Stimulated activated CD4-positive, alpha-beta T cell treated with anti-CD3 and anti-CD28 coated beads, Interleukin-15, amount 100 ng/mL, for 1 hour (primary cell): ENCODE results near the gene PANK4.
"Not testable (repeated sequence)": the region's sequence is repeated elsewhere in the genome, so short reads cannot be mapped to it uniquely, and the experiment has no call there.

Experiments
- DNase-seq, 2 donors: peaks; one replicate each; pipeline ENCODE4 v3.0.0-alpha.2; 2020; ENCODE audit warnings: low read depth in 1 of 2, low spot score in 1 of 2

Gene PANK4

DNA sequence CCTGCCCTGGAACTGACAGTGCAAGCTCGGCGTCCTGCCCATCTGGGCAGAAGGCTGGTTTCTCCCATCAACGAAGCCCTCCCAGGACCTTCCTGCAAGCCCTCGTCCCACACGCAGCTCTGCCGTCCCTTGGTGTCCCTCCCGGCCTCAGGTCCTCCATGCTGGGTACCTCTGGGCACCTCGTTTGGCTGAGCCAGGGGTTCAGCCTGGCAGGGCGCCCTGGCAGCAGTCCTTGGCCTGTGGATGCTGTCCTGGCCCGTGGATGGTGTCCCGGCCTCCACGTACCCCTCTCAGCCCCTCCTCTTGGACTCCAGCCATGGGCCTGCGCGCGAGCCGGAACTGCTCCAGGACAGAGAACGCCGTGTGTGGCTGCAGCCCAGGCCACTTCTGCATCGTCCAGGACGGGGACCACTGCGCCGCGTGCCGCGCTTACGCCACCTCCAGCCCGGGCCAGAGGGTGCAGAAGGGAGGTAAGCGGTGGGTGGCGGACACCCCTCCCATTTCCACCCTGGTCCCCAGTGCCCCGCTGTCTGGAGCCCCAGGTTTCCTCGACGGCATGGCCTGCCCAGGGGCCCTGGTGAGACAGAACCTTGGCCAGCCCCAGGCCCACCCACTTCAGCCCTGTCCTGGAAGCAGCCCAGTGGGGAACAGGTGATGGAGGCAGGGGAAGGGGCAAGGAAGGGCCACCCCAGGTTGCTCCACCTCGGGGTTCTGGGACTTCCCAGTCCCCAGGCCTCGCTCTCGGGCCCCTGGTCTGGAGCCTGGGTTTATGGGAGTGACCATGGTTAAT lies 33.3 kb upstream of the PANK4 start:
- DNase-seq = no peak

DNA sequence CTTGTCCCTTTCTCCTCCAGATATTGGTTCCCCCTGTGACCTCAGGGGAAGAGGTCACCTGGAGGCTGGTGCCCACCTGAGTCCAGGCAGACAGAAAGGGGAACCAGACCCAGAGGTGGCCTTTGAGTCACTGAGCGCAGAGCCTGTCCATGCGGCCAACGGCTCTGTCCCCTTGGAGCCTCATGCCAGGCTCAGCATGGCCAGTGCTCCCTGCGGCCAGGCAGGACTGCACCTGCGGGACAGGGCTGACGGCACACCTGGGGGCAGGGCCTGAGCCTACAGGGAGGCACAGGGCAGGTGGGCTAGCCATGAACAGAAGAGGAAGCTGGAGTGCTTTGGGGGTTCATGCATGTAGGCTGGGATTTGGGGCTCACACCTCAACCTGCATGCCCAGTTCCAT lies 32.5 kb upstream of the PANK4 start:
- DNase-seq = no peak

DNA sequence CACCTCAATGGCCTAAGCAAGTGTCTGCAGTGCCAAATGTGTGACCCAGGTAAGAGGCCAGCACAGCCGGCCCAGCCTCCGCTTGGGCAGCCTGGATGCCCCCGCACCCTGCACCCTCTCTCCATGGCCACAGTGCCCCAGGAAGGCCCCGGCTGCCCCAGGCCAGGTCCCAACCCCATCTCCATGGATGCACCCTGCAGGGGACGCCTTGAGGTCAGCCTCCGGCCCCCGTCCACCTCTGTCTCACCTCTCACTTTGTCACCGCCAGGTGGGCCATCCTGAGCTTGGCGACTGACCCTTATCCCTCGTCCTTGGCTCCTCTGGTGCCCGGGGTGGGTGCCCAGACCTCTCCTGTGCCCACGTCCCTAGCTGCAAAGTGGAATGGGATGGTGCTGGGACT lies 32.0 kb upstream of the PANK4 start:
- no peak for DNase-seq

DNA sequence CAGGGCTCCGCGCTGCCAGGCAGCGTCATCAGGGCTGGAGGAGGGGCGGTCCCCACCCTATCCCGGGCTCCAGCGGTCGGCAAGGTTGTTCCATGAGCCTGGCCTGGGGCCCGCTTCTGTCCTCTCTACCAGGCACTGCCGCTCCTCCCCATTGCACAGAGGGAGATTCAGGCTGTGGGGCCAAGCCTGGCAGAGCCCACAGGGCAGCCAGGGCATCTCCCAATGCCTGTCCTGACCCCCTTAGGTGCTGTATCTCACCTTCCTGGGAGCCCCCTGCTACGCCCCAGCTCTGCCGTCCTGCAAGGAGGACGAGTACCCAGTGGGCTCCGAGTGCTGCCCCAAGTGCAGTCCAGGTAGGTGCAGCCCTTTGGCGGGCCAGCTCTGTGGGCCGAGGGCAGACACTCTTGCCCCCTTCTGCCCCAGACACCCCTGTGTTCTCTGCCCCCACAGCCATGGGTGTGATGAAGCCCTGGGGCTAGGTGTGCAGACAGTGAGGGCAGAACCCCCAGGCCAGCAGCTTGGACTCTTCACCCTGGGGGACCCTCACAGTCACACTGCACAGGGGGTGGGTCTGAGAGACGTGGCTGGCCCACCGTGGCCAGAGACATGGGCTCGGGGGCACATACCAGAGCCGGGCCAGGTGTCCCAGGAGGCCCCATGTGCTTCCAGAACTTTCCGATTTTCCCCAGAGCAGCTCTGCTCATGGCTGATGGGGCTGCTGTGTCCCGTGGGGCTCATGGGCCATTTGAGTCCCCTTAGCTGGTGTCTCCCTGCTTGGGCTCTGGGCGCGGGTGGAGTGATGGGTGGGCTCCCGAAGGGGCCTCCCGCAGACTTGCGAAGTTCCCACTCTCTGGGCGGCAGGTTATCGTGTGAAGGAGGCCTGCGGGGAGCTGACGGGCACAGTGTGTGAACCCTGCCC lies 31.3 kb upstream of the PANK4 start:
- no peak for DNase-seq

DNA sequence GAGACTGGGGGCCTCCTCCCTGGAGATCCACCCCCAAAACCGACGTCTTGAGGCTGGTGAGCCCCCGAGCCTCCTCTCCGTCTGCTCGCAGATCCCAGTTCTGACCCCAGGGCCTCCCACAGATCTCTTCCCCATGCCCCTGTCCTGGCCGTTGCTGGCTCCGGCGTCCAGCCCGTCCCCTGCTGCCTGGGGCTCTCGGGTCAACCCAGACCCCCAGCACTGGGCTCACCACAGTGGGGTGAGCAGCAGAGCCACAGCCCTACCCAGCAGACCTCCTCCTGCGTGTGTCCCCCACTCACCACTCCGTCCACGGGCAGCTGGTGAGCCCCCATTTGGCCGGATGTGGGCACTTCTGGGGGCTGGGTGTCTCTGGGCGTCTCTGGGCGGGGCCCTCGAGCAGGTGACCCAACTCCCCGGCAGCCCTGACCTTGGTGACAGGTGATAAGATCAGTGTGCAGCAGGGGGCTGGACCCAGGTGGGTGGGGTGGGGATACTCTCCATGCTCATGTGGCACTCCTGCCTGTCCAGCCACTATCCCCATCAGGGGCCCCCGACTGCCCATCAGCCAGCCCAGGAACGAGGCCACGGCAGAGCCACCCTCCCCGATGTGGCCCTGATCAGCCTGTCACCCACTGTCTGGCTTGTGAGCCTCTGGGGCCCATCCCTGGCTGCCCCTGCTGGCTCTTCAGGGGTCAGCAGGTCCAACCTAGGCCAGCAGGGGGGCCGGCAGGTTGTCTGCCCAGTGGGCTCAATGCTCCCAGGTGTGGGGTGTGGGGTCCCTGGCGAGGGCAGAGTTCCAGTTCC lies 30.5 kb upstream of the PANK4 start:
- no peak for DNase-seq

DNA sequence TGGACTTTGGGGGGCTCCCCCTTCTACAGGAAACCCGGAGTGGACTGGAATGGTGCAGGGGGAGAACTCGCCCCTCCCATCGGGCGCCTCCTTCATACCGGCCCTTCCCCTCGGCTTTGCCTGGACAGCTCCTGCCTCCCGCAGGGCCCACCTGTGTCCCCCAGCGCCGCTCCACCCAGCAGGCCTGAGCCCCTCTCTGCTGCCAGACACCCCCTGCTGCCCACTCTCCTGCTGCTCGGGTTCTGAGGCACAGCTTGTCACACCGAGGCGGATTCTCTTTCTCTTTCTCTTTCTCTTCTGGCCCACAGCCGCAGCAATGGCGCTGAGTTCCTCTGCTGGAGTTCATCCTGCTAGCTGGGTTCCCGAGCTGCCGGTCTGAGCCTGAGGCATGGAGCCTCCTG lies 29.9 kb upstream of the PANK4 start, which contains the start of gene TNFRSF14:
Gene TNFRSF14 (plus strand): TSS at position 95 of the 401 bp plus-strand sequence. CDS start 294 bp downstream, at position 389.
- peak; percentile 29 to 57 for DNase-seq

DNA sequence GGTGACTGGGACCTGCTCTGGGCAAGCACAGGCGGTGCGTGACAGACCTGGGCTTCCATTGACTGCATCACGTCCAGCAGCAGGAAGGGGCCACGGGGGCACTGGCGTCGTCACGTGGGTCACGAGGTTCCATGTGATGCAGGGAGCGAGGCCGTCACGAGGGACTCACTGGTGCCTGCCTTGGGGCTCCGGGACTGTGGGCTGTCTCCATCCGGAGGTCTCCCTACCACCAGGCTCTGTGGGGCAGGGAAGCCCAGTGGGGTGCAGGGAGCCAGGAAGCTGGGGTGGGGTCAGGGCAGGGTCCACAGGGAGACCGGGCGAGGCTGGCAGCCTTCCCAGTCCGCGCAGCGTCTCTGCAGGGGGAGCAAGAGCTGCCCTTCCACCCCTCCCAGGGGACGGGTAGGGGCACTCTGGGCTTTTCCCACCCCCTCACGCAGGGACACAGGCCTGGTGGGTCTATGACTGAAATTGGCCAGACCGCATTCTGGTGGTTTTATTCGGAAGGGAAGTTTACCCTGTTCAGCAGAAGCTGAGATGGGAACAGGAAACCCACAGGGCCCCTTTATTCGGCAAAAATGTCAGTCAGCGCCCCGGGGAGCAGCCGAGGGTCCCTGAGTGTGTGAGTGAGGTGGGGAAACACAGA lies 29.4 kb upstream of the PANK4 start:
- DNase-seq = peak; percentile 39 to 45

DNA sequence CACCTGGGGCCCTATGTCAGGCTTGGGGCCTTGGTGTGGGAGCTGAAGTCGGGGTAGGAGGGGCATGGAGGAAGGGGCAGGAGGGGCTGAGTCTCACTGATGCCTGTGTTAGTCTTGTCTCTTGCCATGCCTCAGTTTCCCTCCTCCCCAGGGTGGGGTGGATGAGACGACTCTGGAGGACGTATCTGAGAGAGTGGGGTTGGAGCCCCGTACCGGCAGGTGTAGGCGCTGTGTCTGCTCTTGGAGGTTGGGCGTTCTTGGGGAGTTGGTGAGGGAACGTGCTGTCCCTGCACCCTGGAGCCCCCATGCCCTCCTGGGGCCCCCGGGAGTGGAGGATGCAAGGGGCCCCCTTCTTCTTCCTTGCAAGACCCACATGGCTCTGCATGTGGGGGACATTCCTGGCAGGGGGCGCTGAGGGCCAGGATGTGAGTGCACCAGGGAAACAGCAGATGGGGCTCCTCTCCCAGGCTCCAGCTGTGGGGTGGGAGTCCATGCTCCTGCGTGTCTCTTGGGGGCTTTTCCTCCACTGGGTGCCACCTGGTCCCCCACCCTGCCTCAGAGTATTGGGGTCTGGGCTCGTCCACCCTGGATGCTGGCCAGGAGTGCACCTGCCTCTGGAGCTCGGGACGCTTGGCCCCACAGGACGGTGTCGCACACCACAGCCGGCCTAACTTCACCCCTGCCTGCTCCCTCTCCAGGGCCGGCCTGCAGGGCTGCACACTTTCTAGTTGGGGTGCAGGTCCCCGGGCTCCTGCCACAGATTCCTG lies 28.4 kb upstream of the PANK4 start:
- DNase-seq = peak in 1 of 2 donors; percentile 42

DNA sequence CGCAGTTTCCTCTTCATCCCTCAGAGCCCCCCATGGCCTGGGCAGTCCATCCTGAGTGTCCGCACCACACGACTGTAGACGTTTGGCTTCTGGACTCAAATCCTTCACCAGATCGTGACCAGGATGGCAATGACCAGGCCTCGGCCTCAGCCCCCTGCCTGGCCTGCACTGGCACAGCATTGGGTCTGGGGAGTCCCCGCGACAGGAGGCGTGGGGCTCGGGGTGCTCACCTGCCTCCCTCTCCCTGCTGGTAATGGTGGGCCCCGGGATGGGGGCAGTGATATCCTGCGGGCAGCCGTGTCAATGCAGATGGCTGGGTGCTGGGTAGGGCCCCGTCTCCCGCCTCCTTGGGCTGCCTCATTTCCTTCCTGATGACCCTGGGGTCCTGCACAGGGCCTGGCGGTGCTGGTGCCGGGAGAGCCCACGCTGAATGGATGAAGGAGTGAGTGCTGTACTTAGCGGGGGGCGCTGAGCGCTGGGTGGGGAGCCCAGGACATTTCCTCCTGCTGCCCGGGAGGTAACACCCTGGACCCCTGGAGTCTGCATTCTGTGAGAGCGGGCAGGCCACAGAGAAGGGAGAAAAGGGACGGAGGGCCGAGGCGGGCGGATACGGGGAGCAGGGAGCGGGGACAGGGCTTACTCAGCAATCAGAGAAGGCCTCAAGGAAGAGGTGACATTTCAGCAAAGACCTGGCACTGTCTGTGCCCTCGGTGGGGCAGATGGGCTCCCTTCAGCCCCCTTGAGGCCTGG lies 27.6 kb upstream of the PANK4 start:
- DNase-seq = no peak

DNA sequence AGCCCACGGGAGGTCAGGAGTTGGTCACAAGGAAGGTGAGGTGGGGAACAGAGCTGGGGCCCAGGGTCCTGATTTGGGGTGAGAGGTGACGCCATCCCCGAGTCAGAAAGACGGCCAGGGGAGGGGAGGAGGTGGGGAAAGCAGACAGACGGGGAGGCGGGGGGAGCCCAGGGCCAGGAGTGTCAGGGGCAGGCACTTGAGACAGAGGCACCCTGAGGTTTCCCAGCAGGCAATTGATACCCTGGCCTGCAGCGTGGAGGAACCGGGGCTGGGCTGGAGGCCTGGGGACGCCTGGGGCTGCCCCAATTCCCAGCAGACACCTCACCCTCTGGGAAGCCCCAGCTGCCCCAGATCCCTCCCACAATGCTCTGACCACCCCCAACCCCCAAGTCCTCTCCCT lies 26.7 kb upstream of the PANK4 start:
- not testable (repeated sequence) for DNase-seq

DNA sequence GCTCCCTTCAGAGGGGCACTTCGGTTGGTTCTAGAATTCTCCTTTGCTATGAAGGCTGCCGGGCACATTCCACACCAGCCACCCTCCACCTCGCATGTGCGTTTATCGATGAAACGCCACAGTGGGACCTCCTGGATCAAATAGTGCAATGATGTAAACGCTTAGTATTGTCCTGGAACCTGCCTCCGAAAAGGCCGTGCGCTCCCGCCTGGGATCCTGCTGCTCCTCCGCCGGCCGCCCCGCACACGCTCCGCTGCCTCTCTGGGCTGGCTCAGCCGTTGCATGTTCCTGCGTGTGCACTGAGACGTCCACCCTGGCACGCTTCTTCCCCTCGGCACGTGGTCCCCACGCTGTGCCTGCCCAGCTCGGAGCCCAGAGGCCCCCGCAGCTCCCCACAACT lies 25.8 kb upstream of the PANK4 start:
- no peak for DNase-seq

DNA sequence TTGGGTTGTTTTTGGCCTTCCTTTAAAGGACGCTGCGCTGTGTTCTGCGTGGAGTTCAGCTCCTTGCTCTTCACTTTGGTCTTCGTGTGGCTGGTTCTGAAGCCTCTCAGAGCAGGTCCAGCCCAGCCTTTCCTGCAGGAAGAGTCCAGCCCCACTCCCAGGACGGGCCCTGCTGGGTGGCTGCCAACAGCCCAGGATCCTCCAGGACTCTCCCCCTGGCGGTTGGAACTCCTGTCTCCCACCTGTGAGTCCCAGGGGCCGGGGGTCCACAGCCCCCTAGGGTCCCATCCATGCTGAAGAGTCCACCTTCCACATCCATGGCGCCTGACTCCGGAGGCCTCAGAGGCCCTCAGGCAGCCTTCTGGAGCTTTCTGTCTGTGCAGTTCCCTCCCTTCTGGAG lies 25.1 kb upstream of the PANK4 start:
- not testable (repeated sequence) for DNase-seq

DNA sequence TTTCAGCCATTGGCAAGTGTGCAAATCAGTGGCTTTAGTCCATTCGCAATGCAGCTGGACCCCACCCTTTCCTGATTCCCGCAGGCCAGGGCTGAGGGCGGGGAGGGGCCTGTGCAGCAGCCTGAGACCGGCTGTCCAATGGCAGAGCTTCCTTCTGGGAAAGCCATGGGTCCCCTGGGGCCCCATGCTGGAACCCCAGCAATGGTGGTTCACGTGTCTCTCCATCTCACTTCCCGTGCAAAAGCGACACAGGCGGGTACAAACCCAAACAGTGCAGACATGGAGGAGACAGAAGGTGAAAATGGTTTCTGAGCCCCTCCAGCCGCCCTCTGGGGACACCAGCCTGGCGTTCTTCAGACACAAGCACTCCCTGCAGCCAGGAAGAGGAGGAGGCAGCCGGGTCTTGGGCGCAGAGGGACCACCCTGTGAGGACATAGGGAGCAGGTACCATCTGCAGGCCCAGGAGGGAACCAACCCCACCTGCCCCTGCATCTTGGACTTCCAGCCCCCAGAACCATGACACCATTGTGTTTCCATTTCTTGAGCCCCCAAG lies 24.0 kb upstream of the PANK4 start:
- DNase-seq = not testable (repeated sequence)

DNA sequence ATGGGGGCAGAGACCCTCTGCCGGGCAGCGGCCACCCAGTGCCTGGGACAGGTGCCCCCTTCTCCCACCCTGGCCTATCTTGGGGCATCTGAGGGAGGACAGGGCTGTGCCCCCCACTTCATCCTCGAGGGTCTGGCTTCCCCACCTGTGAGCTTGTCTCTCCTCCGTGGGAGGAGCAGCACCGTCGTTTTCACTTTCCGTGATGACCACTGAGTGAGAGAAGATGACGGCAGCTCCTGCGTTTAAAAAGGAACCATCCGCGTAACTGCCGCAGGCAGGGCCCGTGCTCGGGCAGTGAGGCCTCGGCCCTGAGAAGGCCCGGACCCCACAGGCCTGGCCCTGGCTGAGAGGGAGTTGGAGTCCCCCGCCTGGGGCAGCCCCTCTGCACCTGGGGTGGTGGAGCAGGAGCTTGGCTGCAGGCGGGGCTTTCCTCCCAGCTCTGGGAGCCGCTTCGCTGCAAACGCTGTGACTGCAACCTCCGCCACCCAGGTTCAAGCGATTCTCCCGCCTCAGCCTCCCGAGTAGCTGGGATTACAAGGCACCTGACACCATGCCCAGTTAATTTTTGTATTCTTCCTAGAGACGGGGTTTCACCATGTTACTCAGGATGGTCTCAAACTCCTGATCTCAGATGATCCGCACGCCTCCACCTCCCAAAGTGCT lies 23.1 kb upstream of the PANK4 start:
- not testable (repeated sequence) for DNase-seq

DNA sequence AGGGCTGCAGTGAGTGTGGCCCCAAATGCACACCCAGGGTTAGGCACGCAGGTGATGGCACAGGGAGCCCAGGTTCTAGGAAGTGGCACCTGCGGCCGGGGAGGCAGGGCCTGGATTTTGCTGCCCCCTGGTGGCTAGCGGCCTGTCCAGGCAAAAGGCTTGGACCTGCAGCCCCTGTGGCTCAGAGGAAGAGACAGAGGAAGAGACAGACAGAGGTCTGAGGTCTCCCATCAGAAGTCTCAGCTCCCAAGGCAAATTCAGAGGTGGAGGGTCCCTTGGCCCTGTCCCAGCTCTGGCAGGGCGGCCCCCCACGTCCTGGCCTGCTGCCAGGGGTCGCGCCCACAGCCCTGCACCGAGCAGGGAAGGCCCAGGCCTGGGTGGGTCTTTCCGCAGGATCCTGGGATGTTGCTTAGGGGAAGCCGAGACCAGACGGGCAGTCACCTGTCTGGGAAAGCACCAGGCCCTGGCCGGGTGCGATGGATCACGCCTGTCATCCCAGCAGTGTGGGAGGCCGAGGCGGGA lies 21.7 kb upstream of the PANK4 start:
- peak; percentile 74 to 75 for DNase-seq

DNA sequence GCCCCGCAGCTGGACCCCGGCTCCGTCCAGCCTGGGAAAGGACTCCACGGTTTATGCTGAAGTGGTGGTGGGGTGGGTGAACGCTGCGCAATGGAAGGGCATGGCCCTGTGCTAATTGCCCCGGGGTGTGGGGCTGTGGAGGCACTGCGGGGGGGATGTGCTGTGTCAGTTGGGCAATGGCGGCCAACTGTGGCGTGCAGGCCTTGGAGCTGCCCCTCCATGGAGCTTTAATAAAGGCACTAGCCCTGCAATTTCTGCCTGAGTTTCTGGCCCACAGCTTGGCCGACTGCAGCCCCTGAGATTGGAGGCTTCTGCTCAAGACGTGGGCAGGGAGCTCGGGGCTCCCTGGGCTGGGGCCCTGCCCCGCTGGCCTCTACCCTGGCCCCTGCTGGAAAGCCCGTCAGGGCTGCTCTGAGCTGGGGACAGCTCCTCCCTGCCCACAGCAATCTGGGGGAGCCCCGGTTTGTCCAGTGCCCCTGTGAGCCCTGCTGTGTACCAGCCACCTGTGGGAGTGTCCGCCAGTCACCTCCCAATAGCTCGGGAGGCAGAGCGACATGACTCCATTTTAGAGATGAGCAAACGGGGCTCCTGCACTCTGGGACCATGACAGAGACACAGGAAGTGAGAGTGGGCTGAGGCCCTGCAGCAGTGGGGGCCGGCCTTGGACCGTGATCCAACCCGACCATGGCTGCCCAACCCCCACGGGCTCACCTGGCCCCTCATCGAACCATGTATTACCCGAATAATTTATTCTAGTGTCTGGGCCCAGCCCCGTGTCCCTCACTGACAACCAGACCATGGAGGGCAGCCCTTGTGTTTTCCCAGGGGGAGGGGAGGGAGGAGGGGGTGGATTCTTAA lies 21.0 kb upstream of the PANK4 start:
- DNase-seq = no peak

DNA sequence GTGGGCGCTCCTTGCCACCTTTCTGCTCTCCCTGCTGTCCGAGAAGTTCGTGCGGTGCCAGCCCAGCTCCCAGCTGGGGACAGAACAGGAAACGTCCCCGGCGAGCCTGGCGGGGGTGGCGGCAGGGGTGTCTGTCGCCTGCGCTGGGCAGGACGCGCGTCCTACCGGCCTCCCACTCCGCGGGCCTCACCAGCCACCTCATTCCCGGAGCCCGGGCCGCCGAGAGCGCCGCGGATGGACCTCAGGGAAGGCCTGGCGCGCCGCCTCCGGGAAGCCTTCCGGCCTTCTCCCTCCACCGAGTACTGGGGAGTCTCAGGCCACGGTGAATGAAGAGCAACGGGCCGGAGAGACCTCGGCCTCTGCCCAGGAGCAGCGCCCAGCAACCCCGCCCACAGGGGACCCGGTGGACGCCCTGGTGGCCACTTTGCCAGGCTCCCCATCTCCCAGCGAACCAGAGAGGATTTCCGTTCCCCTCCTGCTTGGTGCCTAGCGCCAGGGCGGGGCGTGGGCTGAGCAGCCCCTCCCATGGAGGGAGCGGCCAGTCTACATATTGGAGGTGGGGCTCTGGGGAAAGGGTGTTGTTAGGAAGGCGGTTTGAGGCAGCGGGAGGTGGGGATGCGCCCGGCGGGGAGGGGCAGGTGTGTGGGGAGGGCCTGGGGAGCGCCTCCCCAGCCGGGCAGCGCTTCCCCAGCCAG lies 20.3 kb upstream of the PANK4 start:
- peak; percentile 60 to 69 for DNase-seq
